Retinal pigment epithelial cell (primary cell): Measurements from ENCODE around the gene IL5.

ENCODE experiments used
- DNase-seq: peaks from one replicate; pipeline ENCODE4 v3.0.0-alpha.2; 2010; ENCODE audit warnings: low read depth
- H3K4me3 ChIP-seq: 2 replicates; pipeline ENCODE4 v1.5.1; 2011; ENCODE audit warnings: mild to moderate bottlenecking, low read length, control low read depth, moderate library complexity
- TF ChIP-seq, protein P1 (sequence below): conservative IDR thresholded peaks from 2 replicates; pipeline ENCODE4 v1.5.1; 2011; ENCODE audit warnings: low read depth, low read length, control low read depth, inconsistent platforms

The IL5 gene

DNA sequence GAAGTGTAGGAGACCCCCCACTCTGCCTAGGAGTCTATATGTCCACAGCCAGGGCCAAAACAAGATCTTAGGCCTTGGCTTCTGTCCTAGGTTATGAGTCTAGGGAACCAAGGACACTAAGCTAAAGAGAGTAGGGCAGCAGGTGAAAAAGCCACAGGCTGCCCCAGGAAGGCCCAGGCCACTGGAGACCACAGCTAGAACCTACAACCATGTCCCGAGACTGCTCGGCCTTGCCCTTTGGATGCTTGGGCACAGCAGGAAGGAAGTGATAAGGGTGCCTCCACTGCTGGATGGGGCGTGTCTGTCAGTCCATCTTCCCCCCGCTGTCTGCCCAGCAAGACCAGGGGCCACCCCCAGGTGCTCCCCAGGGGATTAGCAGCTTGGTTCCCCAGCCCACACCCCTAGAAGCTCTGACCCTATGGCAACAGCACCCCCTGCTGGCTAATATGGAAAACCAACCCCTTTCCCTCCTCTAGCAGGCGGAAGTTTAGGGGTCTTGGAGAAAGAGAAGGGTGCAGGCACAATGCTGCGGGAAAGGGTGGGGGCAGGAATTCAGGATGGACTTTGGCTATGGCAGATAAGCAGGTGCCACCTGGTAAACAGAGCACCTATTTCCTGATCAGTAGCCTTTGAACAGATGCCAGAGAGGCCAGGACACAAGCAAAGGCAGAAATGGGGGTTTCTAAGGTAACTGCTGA is 42.2 kb downstream of the IL5 start:
- no peak overlapping the region for H3K4me3 ChIP-seq
- no peak for DNase-seq
- TF ChIP-seq, protein P1, sequence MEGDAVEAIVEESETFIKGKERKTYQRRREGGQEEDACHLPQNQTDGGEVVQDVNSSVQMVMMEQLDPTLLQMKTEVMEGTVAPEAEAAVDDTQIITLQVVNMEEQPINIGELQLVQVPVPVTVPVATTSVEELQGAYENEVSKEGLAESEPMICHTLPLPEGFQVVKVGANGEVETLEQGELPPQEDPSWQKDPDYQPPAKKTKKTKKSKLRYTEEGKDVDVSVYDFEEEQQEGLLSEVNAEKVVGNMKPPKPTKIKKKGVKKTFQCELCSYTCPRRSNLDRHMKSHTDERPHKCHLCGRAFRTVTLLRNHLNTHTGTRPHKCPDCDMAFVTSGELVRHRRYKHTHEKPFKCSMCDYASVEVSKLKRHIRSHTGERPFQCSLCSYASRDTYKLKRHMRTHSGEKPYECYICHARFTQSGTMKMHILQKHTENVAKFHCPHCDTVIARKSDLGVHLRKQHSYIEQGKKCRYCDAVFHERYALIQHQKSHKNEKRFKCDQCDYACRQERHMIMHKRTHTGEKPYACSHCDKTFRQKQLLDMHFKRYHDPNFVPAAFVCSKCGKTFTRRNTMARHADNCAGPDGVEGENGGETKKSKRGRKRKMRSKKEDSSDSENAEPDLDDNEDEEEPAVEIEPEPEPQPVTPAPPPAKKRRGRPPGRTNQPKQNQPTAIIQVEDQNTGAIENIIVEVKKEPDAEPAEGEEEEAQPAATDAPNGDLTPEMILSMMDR: peak; percentile 84

DNA sequence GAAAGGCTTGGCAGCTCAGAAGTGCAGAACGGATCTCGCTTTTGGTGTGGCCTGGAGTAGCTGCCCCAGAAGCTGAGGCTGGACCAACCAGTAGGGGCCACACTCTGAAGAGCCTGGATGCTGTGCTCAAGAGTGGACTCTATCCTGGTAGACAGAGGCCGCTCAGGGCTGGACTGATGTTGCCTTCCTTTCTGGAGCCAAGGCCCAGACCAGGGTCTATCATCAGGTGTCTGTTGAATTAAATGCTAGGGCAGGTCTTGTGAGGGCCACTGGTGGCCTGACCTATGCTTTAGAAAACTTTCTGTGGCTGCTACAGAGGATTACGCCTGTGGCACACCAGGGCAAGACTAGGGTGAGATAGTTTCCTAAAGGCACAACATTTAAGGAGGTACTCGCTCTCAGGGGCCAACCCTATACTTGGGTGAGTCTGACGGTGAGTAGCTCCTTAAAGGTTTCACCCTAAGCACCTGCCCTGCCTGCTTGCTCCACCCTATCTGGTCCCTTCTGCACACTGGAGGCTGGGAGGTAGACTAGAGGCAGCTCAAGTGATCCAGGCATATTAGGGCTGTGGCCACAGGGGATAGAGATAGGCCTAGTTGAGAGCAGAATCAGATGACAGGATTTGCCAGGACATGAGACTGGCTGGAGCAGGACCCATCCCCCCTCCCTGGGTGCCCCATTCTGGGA is 42.9 kb downstream of the IL5 start:
- TF ChIP-seq, protein P1: no peak
- no peak for DNase-seq
- H3K4me3 ChIP-seq: no peak overlapping the region

DNA sequence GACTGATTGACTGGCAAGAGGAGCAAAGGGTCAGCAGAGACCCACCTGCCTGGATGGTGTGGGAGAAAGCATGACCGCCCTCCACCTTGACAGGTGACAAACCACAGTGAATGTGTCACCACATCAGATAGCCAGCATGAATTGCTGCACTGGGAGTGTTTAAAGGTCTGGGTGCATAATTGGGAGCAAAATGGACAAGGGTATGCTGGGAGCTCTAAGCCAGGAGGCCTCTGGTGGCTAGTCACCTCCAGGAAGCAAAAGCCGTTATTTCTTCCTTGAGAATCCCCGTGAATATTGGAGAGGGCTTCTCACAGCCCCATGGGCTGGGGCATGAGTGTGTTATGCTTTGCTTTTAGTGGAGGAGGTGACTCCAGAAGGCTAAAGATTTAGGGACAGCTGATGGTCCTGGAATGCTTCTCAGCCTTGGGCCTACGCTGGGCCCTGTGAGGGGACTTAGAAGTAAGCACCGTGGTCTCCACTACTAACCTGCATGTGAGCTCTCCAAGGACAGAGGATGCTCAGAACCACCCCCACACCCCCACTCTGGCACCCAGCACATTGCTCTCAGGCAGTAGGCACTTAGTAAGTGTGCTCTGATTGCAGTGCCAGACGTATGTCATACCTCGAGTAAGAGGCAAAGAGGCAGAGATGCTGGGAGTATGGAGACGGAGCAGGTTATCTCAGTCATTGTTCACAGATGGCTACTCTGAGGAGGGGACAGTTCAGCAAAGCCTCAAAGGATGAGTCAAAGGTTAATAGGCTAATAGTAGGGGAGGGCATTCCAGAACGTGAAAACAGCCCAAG is 43.7 kb downstream of the IL5 start:
- H3K4me3 ChIP-seq: no peak overlapping the region
- TF ChIP-seq, protein P1: no peak
- no peak for DNase-seq

DNA sequence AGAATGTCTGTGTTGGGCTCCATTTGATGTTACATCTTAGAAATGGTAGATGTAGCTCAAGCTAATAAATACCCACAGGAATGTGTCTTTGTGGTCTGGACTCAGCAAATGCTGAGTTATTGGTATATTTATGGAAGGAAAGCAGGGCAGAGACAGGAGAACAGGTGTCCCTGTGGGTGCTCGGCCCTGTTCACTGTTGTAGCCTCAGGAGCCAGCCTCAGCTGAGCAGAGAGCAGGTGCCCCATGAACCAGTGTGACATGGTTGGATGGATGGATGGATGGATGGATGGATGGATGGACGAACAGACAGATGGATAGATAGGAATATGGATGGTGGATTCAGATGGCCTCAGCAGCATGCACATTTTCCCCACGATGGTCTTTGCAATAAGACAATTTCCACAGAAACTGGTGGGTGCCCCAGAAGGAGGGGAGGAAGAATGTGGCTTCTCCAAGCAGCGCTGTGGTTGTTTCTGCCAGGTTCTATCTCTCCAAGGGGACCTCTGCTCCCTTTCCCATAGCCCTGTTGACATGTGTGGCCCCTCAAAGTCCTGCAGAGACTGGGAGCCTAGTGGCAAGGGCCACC is 44.5 kb downstream of the IL5 start:
- no peak overlapping the region for H3K4me3 ChIP-seq
- DNase-seq: no peak

DNA sequence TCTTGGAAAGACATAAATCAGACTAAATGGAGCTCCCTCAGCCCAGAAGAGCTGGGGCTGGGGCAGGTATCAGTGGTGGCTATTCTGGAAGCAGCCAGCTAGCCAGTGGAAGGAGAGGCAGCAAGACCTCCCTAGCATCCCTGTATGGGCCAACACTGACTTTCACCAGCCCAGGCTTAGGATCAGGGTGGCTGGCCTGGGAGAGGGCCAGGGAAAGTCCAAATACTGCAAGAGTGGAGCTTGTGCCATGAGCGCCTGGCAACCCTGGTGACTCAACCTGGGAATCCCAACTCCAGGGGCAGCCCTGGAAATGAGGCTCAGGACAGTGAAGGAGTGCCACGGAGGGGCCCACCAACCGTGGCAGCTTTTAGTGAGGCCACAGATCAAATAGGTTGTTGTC is 45.2 kb downstream of the IL5 start:
- H3K4me3 ChIP-seq: no peak overlapping the region
- TF ChIP-seq, protein P1: no peak
- no peak for DNase-seq

More for the DNA sequence above, 44.5 kb downstream of the IL5 start:
- TF ChIP-seq, protein P1: no peak

DNA sequence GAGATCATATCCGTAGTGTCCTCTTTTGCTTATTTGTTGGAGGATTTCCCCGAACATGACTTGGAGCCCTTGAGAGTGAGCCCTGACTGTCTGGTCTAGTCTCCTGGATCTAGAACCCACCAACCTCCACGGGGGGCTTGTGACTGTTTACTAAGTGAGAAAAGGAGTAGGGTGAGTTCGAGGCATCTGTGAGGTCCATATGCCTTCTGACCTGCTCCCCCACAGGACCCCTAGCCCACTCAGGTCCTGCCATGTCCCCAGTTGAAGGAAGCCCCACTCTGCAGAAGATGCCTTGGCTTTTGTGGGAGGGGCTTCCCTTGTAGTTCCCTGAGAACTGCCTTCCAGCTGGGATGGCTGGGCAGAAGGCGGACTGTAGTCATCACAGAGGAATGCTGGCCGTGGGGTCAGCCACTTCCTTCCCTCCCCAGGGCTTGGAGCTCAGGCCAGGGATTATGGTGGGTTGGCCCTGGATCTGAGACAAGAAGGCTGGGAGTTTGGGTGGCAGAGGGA is 45.8 kb downstream of the IL5 start:
- peak overlapping the region; percentile 68 for H3K4me3 ChIP-seq
- peak; percentile 90 for DNase-seq
- TF ChIP-seq, protein P1: no peak
